PC-3 (cell line): ENCODE measurements around the gene ADK.

Source experiments
- EZH2 ChIP-seq: fragments of 300-600 bp; sonication (generic); IDR thresholded peaks from one replicate; pipeline ENCODE4 v1.6.1; 2017; ENCODE audit warnings: antibody characterized with exemption, mild to moderate bottlenecking, low read length; ENCODE audit not compliant: unreplicated experiment
- TF ChIP-seq, protein P1 (sequence below): fragments of 300-600 bp; sonication (generic); conservative IDR thresholded peaks from 2 replicates; pipeline ENCODE4 v1.5.1; 2017; ENCODE audit warnings: antibody characterized with exemption, low read depth, mild to moderate bottlenecking, low read length

DNA sequence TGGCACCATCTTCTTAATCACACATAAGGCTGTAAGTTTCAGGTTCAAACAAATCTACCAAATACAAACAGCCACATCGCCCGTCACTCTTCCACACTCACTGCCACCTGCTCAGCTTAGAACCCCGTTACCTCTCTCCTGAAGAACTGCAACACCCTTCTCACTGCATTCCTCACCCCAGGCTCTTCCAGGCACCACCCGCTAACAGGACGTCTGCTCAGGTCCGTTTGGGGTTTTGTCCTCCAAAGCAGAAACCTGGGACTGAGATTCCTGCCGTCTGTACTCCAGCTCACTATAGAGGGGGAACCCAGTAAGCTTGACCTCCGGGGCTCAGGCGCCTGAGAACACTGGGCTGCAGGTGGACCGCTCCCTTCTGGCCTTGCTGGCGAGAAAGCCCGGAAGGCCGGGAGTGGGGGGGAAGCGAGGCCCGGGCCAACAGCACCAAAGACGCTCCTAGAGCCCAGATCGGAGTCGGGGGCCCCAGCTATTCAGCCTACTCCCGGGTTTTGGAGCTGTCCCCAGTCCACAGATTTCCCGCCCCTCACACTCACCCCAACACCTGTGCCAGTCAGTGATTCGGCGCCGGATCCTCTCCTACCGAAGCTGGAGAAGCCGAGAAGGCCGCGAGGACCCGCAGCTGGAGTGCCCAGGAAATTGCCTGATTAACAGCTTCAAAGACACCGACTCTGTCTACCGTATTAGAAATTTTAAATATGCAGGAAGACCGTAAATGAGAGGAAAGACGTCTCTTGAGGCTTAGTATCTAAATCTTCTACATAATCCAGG lies 624 bp upstream of the ADK start, which contains the start of gene AP3M1:
- TF ChIP-seq, protein P1, sequence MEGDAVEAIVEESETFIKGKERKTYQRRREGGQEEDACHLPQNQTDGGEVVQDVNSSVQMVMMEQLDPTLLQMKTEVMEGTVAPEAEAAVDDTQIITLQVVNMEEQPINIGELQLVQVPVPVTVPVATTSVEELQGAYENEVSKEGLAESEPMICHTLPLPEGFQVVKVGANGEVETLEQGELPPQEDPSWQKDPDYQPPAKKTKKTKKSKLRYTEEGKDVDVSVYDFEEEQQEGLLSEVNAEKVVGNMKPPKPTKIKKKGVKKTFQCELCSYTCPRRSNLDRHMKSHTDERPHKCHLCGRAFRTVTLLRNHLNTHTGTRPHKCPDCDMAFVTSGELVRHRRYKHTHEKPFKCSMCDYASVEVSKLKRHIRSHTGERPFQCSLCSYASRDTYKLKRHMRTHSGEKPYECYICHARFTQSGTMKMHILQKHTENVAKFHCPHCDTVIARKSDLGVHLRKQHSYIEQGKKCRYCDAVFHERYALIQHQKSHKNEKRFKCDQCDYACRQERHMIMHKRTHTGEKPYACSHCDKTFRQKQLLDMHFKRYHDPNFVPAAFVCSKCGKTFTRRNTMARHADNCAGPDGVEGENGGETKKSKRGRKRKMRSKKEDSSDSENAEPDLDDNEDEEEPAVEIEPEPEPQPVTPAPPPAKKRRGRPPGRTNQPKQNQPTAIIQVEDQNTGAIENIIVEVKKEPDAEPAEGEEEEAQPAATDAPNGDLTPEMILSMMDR: no peak
- TF ChIP-seq EZH2: no peak
